ENCODE measurements around the gene LHFPL3.

DNA sequence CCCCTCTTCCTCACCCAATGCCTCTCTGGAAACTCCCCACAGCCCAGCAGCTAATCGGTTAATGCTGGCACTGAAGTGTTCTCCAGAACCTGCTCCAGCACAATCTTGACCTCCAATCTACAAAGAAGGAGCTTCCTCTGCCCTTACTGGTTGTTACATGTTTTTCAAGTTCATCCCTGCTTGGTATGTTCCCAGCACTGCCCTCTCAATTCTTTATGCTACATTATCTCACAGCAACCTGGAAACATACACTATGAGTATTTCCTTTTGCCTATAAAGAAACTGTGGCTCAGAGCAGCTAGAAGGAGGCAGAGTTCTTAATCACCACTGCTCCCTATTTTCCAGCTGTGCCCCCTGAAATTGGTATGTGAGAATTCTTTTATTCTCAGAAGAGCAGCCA lies 601.5 kb downstream of the LHFPL3 start:
- TF ChIP-seq, protein P1, sequence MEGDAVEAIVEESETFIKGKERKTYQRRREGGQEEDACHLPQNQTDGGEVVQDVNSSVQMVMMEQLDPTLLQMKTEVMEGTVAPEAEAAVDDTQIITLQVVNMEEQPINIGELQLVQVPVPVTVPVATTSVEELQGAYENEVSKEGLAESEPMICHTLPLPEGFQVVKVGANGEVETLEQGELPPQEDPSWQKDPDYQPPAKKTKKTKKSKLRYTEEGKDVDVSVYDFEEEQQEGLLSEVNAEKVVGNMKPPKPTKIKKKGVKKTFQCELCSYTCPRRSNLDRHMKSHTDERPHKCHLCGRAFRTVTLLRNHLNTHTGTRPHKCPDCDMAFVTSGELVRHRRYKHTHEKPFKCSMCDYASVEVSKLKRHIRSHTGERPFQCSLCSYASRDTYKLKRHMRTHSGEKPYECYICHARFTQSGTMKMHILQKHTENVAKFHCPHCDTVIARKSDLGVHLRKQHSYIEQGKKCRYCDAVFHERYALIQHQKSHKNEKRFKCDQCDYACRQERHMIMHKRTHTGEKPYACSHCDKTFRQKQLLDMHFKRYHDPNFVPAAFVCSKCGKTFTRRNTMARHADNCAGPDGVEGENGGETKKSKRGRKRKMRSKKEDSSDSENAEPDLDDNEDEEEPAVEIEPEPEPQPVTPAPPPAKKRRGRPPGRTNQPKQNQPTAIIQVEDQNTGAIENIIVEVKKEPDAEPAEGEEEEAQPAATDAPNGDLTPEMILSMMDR (conservative IDR thresholded peaks at IDR 0.05; ENCODE audit: low read length): no peak
- TF ChIP-seq EZH2phosphoT487 (IDR thresholded peaks at IDR 0.05; ENCODE audit: borderline replicate concordance, low read depth, low read length): no peak

Data from OCI-LY7 (cell line).